Spleen (tissue), 7 donors: Measurements from ENCODE around the gene SIRPA.

Source experiments
- POLR2A ChIP-seq, 3 donors: fragments of 450-650 bp; IDR thresholded peaks; one replicate each; pipeline ENCODE4 v1.5.1; 2017; ENCODE audit warnings: antibody characterized with exemption in 3 of 3, mild to moderate bottlenecking in 1 of 3
- POLR2AphosphoS5 ChIP-seq, 3 donors: sonication (generic); formaldehyde crosslinking; IDR thresholded peaks; one replicate each; pipeline ENCODE4 v1.5.1; 2017; ENCODE audit warnings: antibody characterized with exemption in 3 of 3
- TF ChIP-seq, protein P1 (sequence below), 11 experiments: fragments of 200-600 bp in 7 of 11; fragments of 450-650 bp in 4 of 11; sonication (generic) in 4 of 11; IDR thresholded peaks in 8 of 11; conservative IDR thresholded peaks in 3 of 11; 1 replicate in 7 of 11; 2 replicates in 4 of 11; pipeline versions ENCODE4 v1.4.0 to v1.8.0; 2016 to 2021; ENCODE audit warnings: antibody characterized with exemption in 11 of 11, inconsistent platforms in 4 of 11, mild to moderate bottlenecking in 1 of 11
- donor health status: DM: no; HTN: no; CAD: no; lungs with moderate emphysema.
- donor health status: DM: no; HTN: no; CAD: no.
- donor health status: DM: no; HTN: no; CAD: no.

DNA sequence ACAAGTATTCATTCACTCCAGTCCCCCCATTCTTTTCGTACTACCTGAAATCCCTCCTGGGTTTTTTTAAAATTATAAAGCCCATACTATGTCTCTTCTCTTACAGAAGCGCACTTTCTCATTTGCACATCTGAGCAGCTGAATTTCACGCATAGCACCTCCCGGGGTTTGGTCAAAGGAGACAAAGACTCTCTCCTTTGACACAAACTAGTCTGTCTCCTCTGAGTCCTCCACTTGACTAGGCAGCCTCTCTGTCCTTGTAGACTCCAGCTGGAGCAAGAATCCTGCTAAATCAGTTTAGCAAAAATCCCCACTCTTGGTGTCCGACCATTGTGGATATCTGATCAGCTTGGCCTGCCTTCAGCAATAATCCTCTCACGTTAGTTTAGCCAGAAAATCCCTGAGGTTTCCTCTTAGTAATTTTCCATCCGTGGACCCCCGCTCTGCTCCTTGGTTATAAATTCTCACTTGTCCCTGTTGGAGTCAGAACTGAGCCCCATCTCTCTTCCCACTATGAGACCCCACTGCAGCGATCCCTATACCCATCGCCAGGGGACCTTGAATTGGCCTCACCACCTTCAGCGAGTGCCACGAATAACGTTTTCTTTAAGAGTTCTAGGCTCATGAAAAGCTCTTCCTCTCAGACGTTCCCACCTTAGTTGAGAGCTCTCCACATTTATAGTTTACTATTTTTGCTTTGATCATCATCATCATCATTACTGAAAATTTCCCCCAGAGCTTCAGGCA lies 69.6 kb downstream of the SIRPA start:
- TF ChIP-seq, protein P1, sequence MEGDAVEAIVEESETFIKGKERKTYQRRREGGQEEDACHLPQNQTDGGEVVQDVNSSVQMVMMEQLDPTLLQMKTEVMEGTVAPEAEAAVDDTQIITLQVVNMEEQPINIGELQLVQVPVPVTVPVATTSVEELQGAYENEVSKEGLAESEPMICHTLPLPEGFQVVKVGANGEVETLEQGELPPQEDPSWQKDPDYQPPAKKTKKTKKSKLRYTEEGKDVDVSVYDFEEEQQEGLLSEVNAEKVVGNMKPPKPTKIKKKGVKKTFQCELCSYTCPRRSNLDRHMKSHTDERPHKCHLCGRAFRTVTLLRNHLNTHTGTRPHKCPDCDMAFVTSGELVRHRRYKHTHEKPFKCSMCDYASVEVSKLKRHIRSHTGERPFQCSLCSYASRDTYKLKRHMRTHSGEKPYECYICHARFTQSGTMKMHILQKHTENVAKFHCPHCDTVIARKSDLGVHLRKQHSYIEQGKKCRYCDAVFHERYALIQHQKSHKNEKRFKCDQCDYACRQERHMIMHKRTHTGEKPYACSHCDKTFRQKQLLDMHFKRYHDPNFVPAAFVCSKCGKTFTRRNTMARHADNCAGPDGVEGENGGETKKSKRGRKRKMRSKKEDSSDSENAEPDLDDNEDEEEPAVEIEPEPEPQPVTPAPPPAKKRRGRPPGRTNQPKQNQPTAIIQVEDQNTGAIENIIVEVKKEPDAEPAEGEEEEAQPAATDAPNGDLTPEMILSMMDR (IDR thresholded peaks at IDR 0.05 in 8 of 11, conservative IDR thresholded peaks at IDR 0.05 in 3 of 11): no peak
- TF ChIP-seq POLR2A (IDR thresholded peaks at IDR 0.05) (no peak), POLR2AphosphoS5 (IDR thresholded peaks at IDR 0.05) (no peak)
